IPS-NIHi7 (cell line): Measurements from ENCODE around the gene MEF2D.
A peak's percentile ranks its signal among the peaks of the same experiment; 100 is the strongest.

Experiments used
- DNase-seq: peaks from one replicate; pipeline ENCODE4 v3.0.0; 2012; ENCODE audit warnings: mixed read lengths; ENCODE audit errors: extremely low spot score

The MEF2D gene

DNA sequence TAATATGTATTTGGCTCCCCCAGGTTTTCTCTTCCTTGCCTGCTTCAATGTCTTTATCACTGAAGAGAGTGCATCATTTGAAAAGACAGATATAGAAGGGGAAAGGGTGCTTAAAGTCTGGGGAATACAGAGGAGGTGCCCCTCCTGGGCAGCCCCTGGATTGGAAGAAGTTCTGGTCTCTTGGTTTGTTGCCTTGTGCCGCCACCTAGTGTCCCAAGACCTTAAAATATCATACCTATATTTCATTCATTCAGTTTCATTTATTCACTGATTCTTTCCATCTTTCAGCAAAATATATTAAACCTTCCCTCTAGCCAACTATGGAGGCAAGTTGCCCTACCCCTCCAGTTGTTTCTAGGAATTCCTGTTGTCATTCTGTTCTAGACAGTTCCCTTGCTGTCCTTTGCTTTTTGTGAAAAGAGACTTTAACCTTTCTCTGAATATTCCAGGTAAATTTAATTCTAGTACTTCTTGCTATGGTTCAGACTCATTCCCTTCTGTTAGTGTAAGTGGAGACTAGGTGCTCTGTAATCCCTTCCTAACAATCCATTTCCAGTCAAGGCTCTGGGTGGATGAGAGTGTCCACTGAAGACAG, 56.1 kb downstream of the MEF2D start:
- peak; percentile 51 for DNase-seq

DNA sequence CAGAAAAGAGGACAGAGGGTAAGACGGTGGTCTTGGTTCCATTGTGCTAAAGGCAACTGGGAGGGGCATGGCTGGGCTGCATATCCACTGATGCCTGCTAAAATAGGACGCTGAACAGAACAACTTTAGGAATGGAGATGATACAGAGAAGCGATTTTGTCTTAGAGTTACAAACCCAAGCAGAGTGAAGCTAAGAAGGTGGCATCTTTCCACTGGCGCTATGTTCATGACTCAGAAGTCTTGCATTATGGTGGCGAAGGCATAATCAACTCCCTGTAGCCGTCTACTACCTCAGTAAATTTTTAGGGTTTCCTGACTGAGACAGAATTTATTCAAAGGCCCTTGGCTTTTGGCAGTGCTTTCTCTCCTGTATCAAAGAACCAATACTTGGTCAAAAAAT, 57.3 kb downstream of the MEF2D start:
- DNase-seq = no peak

GRCh38 chr1:156440654-156441437, 59.7 kb downstream of the MEF2D start:
- DNase-seq = no peak

GRCh38 chr1:156439777-156440183, 60.8 kb downstream of the MEF2D start:
- peak; percentile 54 for DNase-seq

- no peak for DNase-seq
Observed at GRCh38 chr1:156439036-156439776, 61.4 kb downstream of the MEF2D start.

- no peak for DNase-seq
Observed at GRCh38 chr1:156438278-156438987, 62.1 kb downstream of the MEF2D start.

GRCh38 chr1:156437037-156437867, 63.3 kb downstream of the MEF2D start:
- DNase-seq = no peak

GRCh38 chr1:156436141-156437036, 64.2 kb downstream of the MEF2D start:
- no peak for DNase-seq

GRCh38 chr1:156435545-156436140, 64.9 kb downstream of the MEF2D start:
- DNase-seq = no peak

DNA sequence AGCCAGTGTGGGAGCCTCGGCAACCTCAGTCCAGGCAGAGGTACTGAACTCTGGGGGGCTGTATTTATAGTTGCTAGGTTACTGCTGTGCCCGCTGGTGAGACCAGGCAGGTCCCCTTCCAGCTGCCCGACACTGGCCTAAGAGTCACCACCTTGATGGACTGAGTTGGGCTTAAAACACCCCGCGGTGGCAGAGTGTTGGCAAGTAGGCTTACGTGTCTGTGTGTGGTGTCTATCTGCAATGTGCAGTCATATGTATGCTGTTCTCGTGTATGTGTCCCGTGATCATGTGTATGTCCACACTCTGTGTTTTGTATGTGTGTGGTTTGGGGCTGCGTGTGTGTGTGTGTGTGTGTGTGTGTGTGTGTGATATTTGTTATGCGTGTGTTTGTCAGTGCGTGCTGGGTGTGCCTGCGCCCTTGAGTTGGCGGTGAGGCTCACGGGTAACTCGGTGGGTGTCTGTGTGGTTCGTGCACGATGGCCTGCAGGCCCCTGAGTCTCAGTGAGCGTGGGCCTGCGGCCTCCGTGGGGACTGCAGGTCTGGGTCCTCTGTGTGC, 65.5 kb downstream of the MEF2D start:
- no peak for DNase-seq

DNA sequence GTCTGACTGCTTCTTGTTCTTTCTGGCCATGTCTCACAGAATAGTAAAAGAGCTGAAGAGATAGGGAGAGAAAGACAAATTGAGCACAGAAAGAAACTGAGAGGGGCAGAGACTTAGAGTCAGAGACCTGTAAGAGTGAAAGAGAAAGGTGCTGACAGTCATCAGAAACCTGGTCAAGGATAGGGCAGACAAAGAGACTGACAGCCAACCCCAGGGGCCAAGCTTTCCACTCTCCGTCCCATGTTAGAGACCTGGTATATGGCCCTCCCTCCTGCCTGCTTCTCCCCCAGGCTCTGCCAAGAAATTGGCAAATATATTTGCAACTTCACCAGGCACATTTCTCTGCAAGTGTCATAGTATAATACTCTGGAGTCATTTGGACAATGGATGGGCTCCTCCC, 67.0 kb downstream of the MEF2D start:
- DNase-seq = no peak

GRCh38 chr1:156433032-156433431, 67.5 kb downstream of the MEF2D start:
- no peak for DNase-seq

GRCh38 chr1:156432669-156433018, 67.9 kb downstream of the MEF2D start:
- DNase-seq = no peak

- DNase-seq = no peak
Observed at GRCh38 chr1:156431769-156432668, 68.6 kb downstream of the MEF2D start.

DNA sequence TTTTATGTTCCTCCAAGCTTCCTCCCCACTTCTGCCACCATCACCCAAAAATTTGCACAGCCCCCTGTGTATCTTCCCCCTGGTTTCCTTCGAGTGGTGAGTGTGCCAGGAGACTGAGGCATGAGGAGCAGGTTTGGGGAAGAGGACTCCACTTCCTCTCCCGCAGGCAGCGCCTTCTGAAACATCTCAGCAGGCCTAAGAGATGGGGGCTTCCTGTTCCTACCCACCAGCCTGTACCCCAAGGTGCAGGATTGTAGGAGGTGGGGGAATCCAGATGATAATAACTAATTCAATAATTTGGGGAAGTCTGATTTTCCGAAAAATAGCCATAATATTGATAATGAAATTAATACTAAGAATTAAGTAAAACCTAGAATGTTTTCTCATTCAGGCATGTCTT, 69.2 kb downstream of the MEF2D start:
- DNase-seq = no peak

DNA sequence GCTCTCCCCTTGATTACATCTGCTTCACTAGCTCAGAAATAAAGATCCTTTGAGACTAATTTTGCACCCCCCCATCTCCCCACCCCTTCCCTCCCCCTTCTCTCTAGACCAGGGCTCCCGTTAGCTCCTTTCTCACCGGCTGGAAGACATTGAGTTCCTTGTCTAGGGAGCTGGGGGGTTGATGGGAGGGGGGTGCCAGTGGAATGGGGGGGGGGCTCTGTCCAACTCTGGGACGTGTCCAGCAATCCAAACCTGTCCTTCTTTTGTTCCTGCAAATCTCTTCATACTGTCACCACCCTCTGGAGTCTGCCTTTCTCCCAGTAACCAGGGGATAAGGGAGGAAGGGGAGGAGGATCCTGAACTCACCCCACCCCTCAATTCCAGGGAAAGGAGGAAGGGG, 69.7 kb downstream of the MEF2D start:
- no peak for DNase-seq

- DNase-seq = peak; percentile 71
Observed at GRCh38 chr1:156430303-156430702, 70.3 kb downstream of the MEF2D start.

- DNase-seq = no peak
Observed at GRCh38 chr1:156429313-156430060, 71.1 kb downstream of the MEF2D start.
